ENCODE data around the gene EXOC2. TPM values are rescaled to one million over a fixed set of nuclear protein-coding genes. Genes with fewer than 3 reads are reported as not detected.

The EXOC2 gene
- total and polyA plus RNA-seq, 7 donors, result 5.4 to 23.2 (median 15.3) TPM

DNA sequence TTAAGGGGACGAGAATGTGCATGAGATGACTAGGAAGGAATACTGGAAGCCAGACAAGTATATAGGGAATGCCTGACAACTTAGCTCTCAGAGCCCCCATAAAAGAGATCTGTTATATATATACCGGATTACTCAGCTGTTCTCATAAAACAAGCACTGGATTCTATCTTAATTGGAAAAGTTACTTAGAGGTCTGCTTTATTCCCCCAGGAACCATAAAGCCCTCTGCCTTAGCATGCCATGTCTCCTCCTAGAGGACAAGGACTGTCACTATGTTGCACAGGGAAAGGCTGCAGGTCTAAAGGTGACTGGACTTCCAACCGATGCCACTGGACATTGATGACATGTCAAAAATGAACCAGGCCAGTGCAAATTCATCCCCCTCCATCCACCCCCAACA, 6.4 kb downstream of the EXOC2 start:
- intact Hi-C loops (cut with DNase I), result no loop called here
- 82 to 83% methylated on average over 3 of the region's 3 CpGs for WGBS, 2 donors
- Histone ChIP-seq H3K36me3 (no peaks in the 10 kb centered on the region), H3K9me3 (no peaks in the 10 kb centered on the region), H3K27me3 (no peaks in the 10 kb centered on the region), H3K4me3 (no peak overlapping the region), H3K27ac (peak overlapping the region in 3 of 4 donors; percentile 7 to 50 (median 41)), H3K4me1 (peaks cover 0 to 45% (median 39%) of the 10 kb centered on the region in 4 donors)
- no peak for DNase-seq
- TF ChIP-seq POLR2A (IDR thresholded peaks at IDR 0.05), result no peak
- TF ChIP-seq, protein P1, sequence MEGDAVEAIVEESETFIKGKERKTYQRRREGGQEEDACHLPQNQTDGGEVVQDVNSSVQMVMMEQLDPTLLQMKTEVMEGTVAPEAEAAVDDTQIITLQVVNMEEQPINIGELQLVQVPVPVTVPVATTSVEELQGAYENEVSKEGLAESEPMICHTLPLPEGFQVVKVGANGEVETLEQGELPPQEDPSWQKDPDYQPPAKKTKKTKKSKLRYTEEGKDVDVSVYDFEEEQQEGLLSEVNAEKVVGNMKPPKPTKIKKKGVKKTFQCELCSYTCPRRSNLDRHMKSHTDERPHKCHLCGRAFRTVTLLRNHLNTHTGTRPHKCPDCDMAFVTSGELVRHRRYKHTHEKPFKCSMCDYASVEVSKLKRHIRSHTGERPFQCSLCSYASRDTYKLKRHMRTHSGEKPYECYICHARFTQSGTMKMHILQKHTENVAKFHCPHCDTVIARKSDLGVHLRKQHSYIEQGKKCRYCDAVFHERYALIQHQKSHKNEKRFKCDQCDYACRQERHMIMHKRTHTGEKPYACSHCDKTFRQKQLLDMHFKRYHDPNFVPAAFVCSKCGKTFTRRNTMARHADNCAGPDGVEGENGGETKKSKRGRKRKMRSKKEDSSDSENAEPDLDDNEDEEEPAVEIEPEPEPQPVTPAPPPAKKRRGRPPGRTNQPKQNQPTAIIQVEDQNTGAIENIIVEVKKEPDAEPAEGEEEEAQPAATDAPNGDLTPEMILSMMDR (IDR thresholded peaks at IDR 0.05), result peak in 1 of 4 experiments; percentile 9

DNA sequence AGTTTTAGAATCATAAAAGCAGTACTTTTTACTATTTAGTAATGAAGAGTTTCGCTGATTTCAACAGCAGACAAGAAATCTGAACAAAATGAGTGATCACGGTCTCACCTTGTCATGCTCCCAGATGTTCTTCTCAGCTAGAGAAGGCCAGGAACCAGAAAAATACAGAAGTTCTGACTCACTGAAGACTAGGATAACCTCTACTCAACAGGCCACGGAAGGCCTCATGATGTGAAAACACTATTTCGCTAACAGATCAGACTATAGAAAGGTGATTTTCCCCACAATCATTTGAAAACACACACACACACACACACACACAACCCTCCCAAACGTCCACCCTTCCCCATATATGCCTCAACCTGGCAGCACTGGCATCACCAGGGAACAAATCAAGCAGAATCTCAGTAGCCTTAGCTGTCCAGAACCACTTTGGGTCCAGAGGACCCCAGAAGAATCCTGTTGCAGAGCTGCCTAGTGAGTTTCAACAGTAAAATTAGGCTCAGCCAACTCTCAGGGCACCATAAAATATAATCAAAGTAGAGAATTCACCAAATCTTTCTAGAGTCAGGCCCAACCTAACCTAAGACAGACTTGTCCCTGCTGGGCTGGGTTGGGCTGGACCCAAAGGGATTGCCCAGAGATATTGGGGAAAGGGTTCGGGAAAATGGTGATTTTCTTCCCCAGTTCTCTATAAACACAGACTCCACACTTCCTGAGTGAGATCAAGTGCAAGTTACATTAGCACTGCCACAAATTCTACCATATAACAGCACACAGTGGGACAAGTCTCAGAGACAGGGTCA, 7.9 kb downstream of the EXOC2 start:
- DNase-seq, result no peak
- intact Hi-C loops (cut with DNase I), result loop anchor here (5.0 kb wide), 1 partner anchor 32 kb away; no protein-coding TSS in a partner anchor

DNA sequence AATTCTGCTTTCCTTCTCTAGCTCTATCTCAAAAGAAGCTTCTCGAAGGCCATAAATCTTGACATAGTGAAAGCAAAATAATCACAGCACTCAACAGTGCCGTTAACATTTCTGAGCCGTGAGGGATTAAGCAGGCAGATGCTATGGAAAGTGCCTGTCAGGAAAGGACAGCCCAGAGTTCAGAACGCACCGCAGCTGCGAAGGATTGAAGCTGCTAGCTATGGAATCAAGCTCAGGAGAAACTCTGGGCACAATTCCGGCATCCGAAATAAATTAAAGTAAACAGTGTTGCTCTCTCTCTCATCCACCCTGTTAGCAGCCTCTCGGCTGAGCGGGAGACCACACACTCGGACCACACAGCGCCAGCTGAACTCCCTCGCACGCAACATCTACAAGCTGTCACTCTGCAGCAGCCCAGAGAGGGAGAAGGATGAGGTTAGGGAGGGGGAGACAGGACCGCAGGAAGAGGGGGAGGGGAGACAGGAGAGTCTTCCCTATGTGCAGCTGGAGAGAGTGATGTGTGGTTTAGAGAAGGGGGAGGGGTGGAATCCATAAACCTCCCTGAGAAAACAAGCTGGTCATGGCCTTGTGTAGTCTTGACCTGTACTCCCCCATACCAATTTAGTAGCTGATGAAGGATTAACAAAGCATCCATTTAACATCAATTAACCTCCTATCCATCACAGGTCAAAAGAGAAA, 9.0 kb downstream of the EXOC2 start:
- Histone ChIP-seq H3K27ac (peak overlapping the region; percentile 72 to 78 (median 74)), H3K4me1 (peaks cover 0 to 52% (median 31%) of the 10 kb centered on the region in 4 donors), H3K36me3 (no peaks in the 10 kb centered on the region), H3K27me3 (no peaks in the 10 kb centered on the region), H3K9me3 (no peaks in the 10 kb centered on the region), H3K4me3 (peak overlapping the region; percentile 14 to 40 (median 28))
- no peak for DNase-seq
- WGBS, 2 donors, result 64 to 84% methylated on average over 15 of the region's 15 CpGs
- TF ChIP-seq, protein P1 (IDR thresholded peaks at IDR 0.05), result no peak
- no peak for TF ChIP-seq POLR2A (IDR thresholded peaks at IDR 0.05)
- TF ChIP-seq EP300 (IDR thresholded peaks at IDR 0.05), result no peak
- peak in 1 of 4 donors; percentile 10 for TF ChIP-seq POLR2AphosphoS5 (IDR thresholded peaks at IDR 0.05)
- intact Hi-C loops (cut with DNase I), result loop anchor here (5.0 kb wide), 1 partner anchor 33 kb away; no protein-coding TSS in a partner anchor

More for the DNA sequence above, 7.9 kb downstream of the EXOC2 start:
- Histone ChIP-seq H3K36me3 (no peaks in the 10 kb centered on the region), H3K27me3 (no peaks in the 10 kb centered on the region), H3K9me3 (no peaks in the 10 kb centered on the region), H3K27ac (peak overlapping the region in 3 of 4 donors; percentile 74 to 78 (median 75)), H3K4me3 (no peak overlapping the region), H3K4me1 (peaks cover 0 to 45% (median 32%) of the 10 kb centered on the region in 4 donors)
- TF ChIP-seq EP300 (IDR thresholded peaks at IDR 0.05), result no peak
- no peak for TF ChIP-seq POLR2A (IDR thresholded peaks at IDR 0.05)
- TF ChIP-seq POLR2AphosphoS5 (IDR thresholded peaks at IDR 0.05), result no peak
- TF ChIP-seq, protein P1 (IDR thresholded peaks at IDR 0.05), result no peak
- WGBS, 2 donors, result 72 to 79% methylated on average over 6 of the region's 6 CpGs

DNA sequence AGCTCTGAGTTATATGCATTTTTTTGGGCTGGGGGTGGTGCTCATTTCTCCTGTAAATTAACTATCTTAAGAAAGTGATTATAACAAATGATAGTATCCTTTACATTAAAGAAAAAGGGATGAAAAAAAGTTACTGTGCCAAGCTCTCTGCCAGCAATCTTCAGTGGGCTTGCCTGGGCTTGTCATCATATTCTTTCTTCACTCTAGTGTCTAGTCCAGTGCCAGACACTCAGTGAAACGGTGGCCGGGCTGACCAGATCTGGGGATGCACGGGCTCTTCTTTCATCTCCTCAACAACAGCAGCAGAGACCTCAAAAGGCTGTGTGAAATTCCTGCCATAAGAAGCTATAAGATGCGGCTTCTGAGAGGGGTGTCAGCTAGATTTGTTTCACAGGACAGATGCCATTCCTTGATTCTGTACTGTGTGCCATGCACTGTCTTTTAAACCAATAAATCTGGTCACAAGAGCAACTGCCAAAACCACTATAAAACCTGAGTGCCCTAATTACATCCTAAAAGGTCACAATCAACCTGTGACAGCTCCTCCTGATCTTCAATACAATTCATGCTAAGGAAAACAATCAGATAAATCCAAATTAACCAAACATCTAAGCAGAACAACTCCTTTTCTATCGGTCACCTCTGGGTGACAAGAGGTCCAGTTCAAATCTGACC, 12.1 kb downstream of the EXOC2 start:
- DNase-seq, result no peak
- TF ChIP-seq POLR2A (IDR thresholded peaks at IDR 0.05) (no peak), EP300 (IDR thresholded peaks at IDR 0.05) (no peak), POLR2AphosphoS5 (IDR thresholded peaks at IDR 0.05) (no peak)
- TF ChIP-seq, protein P1 (IDR thresholded peaks at IDR 0.05), result no peak
- 81 to 90% methylated on average over 5 of the region's 5 CpGs for WGBS, 2 donors
- Histone ChIP-seq H3K27me3 (no peaks in the 10 kb centered on the region), H3K9me3 (no peaks in the 10 kb centered on the region), H3K4me3 (no peak overlapping the region), H3K27ac (peak overlapping the region in 2 of 4 donors; percentile 32 to 78), H3K4me1 (peaks cover 0 to 38% (median 22%) of the 10 kb centered on the region in 4 donors), H3K36me3 (no peaks in the 10 kb centered on the region)
- intact Hi-C loops (cut with DNase I), result loop anchor here (5.0 kb wide), 1 partner anchor 36 kb away; no protein-coding TSS in a partner anchor
